PC-3 (cell line): ENCODE results near the gene PRDX5. TPM values are rescaled to one million over a fixed set of nuclear protein-coding genes. Genes with fewer than 3 reads are reported as not detected.

Experiments used
- ATAC-seq: fragments of 200-7000 bp; cut with Tn5 transposase; 2 replicates; pipeline ENCODE4 v1.9.1; 2020; ENCODE audit warnings: mild to moderate bottlenecking, moderate library complexity
- BruUV-seq: library from RNA; stranded (reverse); fragments of 400-500 nt; replicated peaks from 2 replicates; lab custom pipeline; 2021; lab: Mats Ljungman, UMichigan
- CTCF ChIA-PET: fragments of 300-600 bp; sonication (Branson Sonifier 250); formaldehyde crosslinking; loops from one replicate; lab custom pipeline; 2022; ENCODE audit warnings: antibody characterized with exemption; lab: Charles Lee
- POLR2A ChIA-PET: fragments of 300-600 bp; sonication (Branson Sonifier 250); formaldehyde crosslinking; loops from one replicate; lab custom pipeline; 2022; ENCODE audit warnings: antibody characterized with exemption; ENCODE audit not compliant: unreplicated experiment; lab: Charles Lee
- DNase-seq: peaks from one replicate; pipeline ENCODE4 v3.0.0-alpha.2; 2015
- H2AFZ ChIP-seq: fragments of 300-600 bp; sonication (generic); 2 replicates; pipeline ENCODE4 v1.6.0; 2016; ENCODE audit warnings: antibody characterized with exemption, low read length
- H3F3A ChIP-seq: fragments of 300-600 bp; sonication (generic); one replicate; pipeline ENCODE4 v1.6.0; 2017; ENCODE audit warnings: antibody characterized with exemption, low read length, control low read depth, mild to moderate bottlenecking; ENCODE audit not compliant: unreplicated experiment
- H3K27ac ChIP-seq: fragments of 300-600 bp; sonication (generic); 2 replicates; pipeline ENCODE4 v1.5.1; 2016; ENCODE audit warnings: mild to moderate bottlenecking, low read length
- H3K27me3 ChIP-seq: fragments of 300-600 bp; sonication (generic); 2 replicates; pipeline ENCODE4 v1.6.1; 2016; ENCODE audit warnings: low read length, mixed read lengths
- H3K36me3 ChIP-seq: fragments of 300-600 bp; sonication (generic); 2 replicates; pipeline ENCODE4 v1.6.1; 2016; ENCODE audit warnings: low read depth, mixed run types, low read length, mixed read lengths
- H3K4me1 ChIP-seq: fragments of 300-600 bp; sonication (generic); 2 replicates; pipeline ENCODE4 v1.5.1; 2016; ENCODE audit warnings: low read length; ENCODE audit not compliant: insufficient read depth
- H3K4me2 ChIP-seq: fragments of 300-600 bp; sonication (generic); 2 replicates; pipeline ENCODE4 v1.6.0; 2016; ENCODE audit warnings: low read length
- H3K4me3 ChIP-seq: fragments of 300-600 bp; sonication (generic); 2 replicates; pipeline ENCODE4 v1.5.1; 2016; ENCODE audit warnings: mild to moderate bottlenecking, low read length, mixed read lengths
- H3K79me2 ChIP-seq: fragments of 300-600 bp; sonication (generic); 2 replicates; pipeline ENCODE4 v1.6.1; 2017; ENCODE audit warnings: low read length, mixed read lengths
- H3K9ac ChIP-seq: fragments of 300-600 bp; sonication (generic); 2 replicates; pipeline ENCODE4 v1.6.0; 2016; ENCODE audit warnings: mild to moderate bottlenecking, low read length
- H3K9me2 ChIP-seq: fragments of 300-600 bp; sonication (generic); replicated peaks from 2 replicates; pipeline ENCODE4 v1.6.1; 2016; ENCODE audit warnings: mixed run types, low read length, mixed read lengths
- H3K9me3 ChIP-seq: fragments of 300-600 bp; sonication (generic); 2 replicates; pipeline ENCODE4 v1.6.1; 2016; ENCODE audit warnings: low read length, mixed read lengths
- H4K20me1 ChIP-seq: fragments of 300-600 bp; sonication (generic); 2 replicates; pipeline ENCODE4 v1.6.1; 2016; ENCODE audit warnings: low read length, mixed read lengths
- CTCF ChIP-seq: fragments of 300-600 bp; sonication (generic); conservative IDR thresholded peaks from 2 replicates; pipeline ENCODE4 v1.5.1; 2017; ENCODE audit warnings: antibody characterized with exemption, low read depth, mild to moderate bottlenecking, low read length
- EZH2 ChIP-seq: fragments of 300-600 bp; sonication (generic); IDR thresholded peaks from one replicate; pipeline ENCODE4 v1.6.1; 2017; ENCODE audit warnings: antibody characterized with exemption, mild to moderate bottlenecking, low read length; ENCODE audit not compliant: unreplicated experiment
- EZH2phosphoT487 ChIP-seq: fragments of 300-600 bp; sonication (generic); IDR thresholded peaks from 2 replicates; pipeline ENCODE4 v1.6.1; 2018; ENCODE audit warnings: mild to moderate bottlenecking, antibody characterized with exemption, low read length, borderline replicate concordance
- intact Hi-C: fragments of 100-400 bp; cut with micrococcal nuclease; formaldehyde crosslinking; loops from 2 replicates; pipeline ENCODE4 v1.9.0; 2023
- total RNA-seq: library from RNA; depleted of rRNA; stranded (reverse); fragments of >200 nt; gene quantifications from 2 replicates; pipeline ENCODE4 v1.2.3, GENCODE V29; 2014

PRDX5 gene
- total RNA-seq, 1 experiment from 2014 or later, result 467 TPM

DNA sequence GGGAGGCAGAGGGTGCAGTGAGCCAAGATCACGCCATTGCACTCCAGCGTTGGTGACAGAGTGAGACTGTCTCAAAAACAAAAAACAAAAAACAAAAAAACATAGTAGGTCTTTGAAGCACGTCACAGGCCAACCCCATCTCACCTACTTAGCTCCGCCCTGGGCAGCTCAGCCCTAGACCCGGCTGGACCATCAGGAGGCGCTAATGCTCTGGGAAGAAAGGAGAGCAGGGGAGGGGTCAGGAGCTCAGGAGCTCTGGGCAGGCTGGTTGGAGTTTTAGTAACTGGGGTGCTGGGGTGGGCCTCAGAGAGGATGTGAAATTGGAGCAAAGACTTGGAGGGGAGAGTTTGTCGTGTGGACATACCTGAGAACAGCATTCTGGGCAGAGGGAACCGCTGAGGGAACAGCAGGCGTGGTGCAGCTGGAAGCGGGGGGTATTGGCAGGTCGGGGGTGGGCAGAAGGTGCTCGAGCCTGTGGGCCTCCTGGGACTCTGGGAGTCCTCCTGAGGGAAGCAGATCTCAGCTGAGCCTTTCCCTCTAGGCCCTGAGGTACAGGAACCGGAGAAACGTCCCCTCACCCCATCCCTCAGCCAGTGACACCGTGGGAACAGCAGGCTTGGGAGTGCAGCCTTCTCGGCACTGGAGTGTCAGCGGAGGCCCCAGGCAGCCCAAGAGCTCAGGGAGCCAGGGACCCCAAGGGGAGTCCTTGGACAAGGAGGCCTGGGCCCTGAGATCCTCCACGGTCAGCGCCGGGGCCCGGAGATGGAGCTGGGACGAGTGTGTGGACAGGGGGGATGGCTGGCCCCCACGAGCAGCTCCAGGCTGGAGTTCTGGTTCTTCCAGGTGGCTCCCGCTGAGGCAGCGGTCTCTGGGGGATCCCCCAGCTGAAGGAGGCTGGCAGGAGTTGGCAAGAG lies 38.8 kb downstream of the PRDX5 start:
- Histone ChIP-seq H3K9me2 (no peaks in the 10 kb centered on the region), H2AFZ (no peak overlapping the region), H3K79me2 (peaks cover 28% of the 10 kb centered on the region), H3F3A (no peaks in the 10 kb centered on the region), H4K20me1 (peaks cover 11% of the 10 kb centered on the region; the same call in 1 of the 2 replicates), H3K9ac (no peak overlapping the region), H3K36me3 (peaks cover 7% of the 10 kb centered on the region; the same call in 1 of the 2 replicates), H3K9me3 (no peaks in the 10 kb centered on the region), H3K4me3 (no peak overlapping the region), H3K27me3 (no peaks in the 10 kb centered on the region), H3K4me1 (peaks cover 36% of the 10 kb centered on the region), H3K4me2 (no peak overlapping the region), H3K27ac (no peak overlapping the region)
- no peak for ATAC-seq
- ChIA-PET POLR2A (interaction anchor here (0.5 to 1.1 kb wide), 3 partner anchors 39 to 93 kb away, joined by 3 to 5 read pairs (median 4); partner anchors contain the start of genes PRDX5 and TRMT112), CTCF (interaction anchor here (0.5 to 4.5 kb wide), 11 partner anchors 14 to 294 kb away, joined by 3 to 106 read pairs (median 4); partner anchors contain the start of genes DNAJC4, PRDX5 and TRMT112)
- peak; percentile 79 for DNase-seq
- intact Hi-C loops, result loop anchor here (5.0 kb wide), 2 partner anchors 91 to 296 kb away; no protein-coding TSS in a partner anchor
- no TSS peak for BruUV-seq
- no peak for TF ChIP-seq EZH2phosphoT487
- TF ChIP-seq CTCF, result peak; percentile 80

DNA sequence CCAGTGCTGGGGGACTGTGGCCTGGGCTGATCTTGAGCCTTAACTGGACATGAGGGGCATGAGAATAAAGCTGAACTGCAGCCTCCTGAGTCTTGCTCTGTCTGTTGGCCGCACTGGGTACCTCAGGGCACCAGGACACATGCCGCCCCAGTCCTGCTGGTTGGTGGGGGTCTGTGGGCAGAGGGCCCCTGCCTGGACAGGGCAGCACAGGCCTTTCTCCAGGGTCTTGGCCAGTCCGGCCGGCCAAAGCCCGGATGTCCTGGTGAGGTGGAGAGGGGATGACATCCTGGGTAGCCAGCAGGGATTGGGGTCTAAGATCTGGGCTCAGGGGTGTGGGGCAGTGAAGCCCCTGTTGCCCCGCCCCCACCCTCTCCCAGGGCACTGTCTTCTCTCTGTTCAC lies 39.5 kb downstream of the PRDX5 start:
- Histone ChIP-seq H3K27ac (no peak overlapping the region), H3K79me2 (peaks cover 28% of the 10 kb centered on the region), H3K4me1 (peaks cover 36% of the 10 kb centered on the region), H3K4me2 (peak overlapping the region; percentile 96), H2AFZ (0 out of 2 replicates have a peak overlapping the region, but pooled peaks have one; percentile 1), H4K20me1 (peaks cover 11% of the 10 kb centered on the region; the same call in 1 of the 2 replicates), H3F3A (no peaks in the 10 kb centered on the region), H3K9ac (no peak overlapping the region), H3K27me3 (no peaks in the 10 kb centered on the region), H3K36me3 (peaks cover 12% of the 10 kb centered on the region), H3K4me3 (no peak overlapping the region), H3K9me2 (no peaks in the 10 kb centered on the region), H3K9me3 (no peaks in the 10 kb centered on the region)
- no peak for DNase-seq
- TF ChIP-seq EZH2 (no peak), EZH2phosphoT487 (no peak), CTCF (no peak)
- no TSS peak for BruUV-seq
- CTCF ChIA-PET, result interaction anchor here (1.6 to 4.5 kb wide), 4 partner anchors 15 to 294 kb away, joined by 3 to 106 read pairs (median 6); partner anchors contain the start of genes PRDX5 and TRMT112
- intact Hi-C loops, result loop anchor here (5.0 kb wide), 2 partner anchors 90 to 295 kb away; no protein-coding TSS in a partner anchor
- POLR2A ChIA-PET, result no interaction called here
- ATAC-seq, result no peak
